IMR-90 (cell line): ENCODE data around the gene CATSPERZ. TPM values are rescaled to one million over a fixed set of nuclear protein-coding genes. Genes with fewer than 3 reads are reported as not detected.

Source experiments
- ATAC-seq: fragments of 200-7000 bp; cut with Tn5 transposase; 2 replicates; pipeline ENCODE4 v1.9.1; 2020; ENCODE audit warnings: low read depth, mild to moderate bottlenecking, moderate library complexity
- BruUV-seq: library from RNA; stranded (reverse); fragments of 400-500 nt; replicated peaks from 2 replicates; lab custom pipeline; 2021; lab: Mats Ljungman, UMichigan
- CTCF ChIA-PET: fragments of 300-600 bp; formaldehyde crosslinking; extraction: SDS; loops from one replicate; lab custom pipeline; 2021; ENCODE audit warnings: antibody characterized with exemption; lab: Yijun Ruan, JAX
- POLR2A ChIA-PET: fragments of 300-600 bp; sonication (Branson Sonifier 250); formaldehyde crosslinking; loops from one replicate; lab custom pipeline; 2022; ENCODE audit warnings: antibody characterized with exemption; ENCODE audit not compliant: unreplicated experiment; lab: Charles Lee
- DNase-seq: peaks from one replicate; pipeline ENCODE4 v3.0.0; 2013
- H2AFZ ChIP-seq: replicated peaks from 2 replicates; pipeline ENCODE3; 2013; ENCODE audit warnings: low read length, mild to moderate bottlenecking; ENCODE audit not compliant: poor library complexity
- H2AK5ac ChIP-seq: 2 replicates; pipeline ENCODE4 v1.6.1; 2013; ENCODE audit warnings: low read depth, low read length, inconsistent platforms
- H2AK9ac ChIP-seq: replicated peaks from 2 replicates; pipeline ENCODE3; 2013; ENCODE audit warnings: mild to moderate bottlenecking, low read depth, low read length, moderate library complexity; ENCODE audit not compliant: poor library complexity
- H2BK120ac ChIP-seq: 2 replicates; pipeline ENCODE4 v1.6.1; 2013; ENCODE audit warnings: low read depth, low read length, inconsistent platforms
- H2BK15ac ChIP-seq: 3 replicates; pipeline ENCODE4 v1.6.1; 2013; ENCODE audit warnings: low read depth, low read length, inconsistent platforms
- H2BK20ac ChIP-seq: 2 replicates; pipeline ENCODE4 v1.6.1; 2013; ENCODE audit warnings: low read depth, mild to moderate bottlenecking, inconsistent platforms, low read length, moderate library complexity
- H2BK5ac ChIP-seq: 2 replicates; pipeline ENCODE4 v1.6.1; 2013; ENCODE audit warnings: mild to moderate bottlenecking, low read depth, low read length, inconsistent platforms; ENCODE audit not compliant: poor library complexity, severe bottlenecking
- H3K14ac ChIP-seq: replicated peaks from 2 replicates; pipeline ENCODE4 v1.6.1; 2013; ENCODE audit warnings: low read depth, low read length, inconsistent platforms
- H3K18ac ChIP-seq: 2 replicates; pipeline ENCODE4 v1.6.1; 2013; ENCODE audit warnings: low read depth, low read length, control low read depth
- H3K23ac ChIP-seq: 2 replicates; pipeline ENCODE4 v1.6.1; 2013; ENCODE audit warnings: low read depth, low read length, inconsistent platforms
- H3K27ac ChIP-seq: 2 replicates; pipeline ENCODE4 v1.5.1; 2013; ENCODE audit warnings: mild to moderate bottlenecking, control low read depth, low read length; ENCODE audit not compliant: insufficient read depth
- H3K27me3 ChIP-seq: 2 replicates; pipeline ENCODE4 v1.6.1; 2013; ENCODE audit warnings: low read length; ENCODE audit not compliant: control insufficient read depth, insufficient read depth
- H3K36me3 ChIP-seq: 2 replicates; pipeline ENCODE4 v1.6.1; 2013; ENCODE audit warnings: low read length, mixed read lengths; ENCODE audit not compliant: control insufficient read depth, insufficient read depth
- H3K4ac ChIP-seq: 2 replicates; pipeline ENCODE4 v1.6.1; 2013; ENCODE audit warnings: low read depth, low read length, inconsistent platforms
- H3K4me1 ChIP-seq: 2 replicates; pipeline ENCODE4 v1.6.1; 2013; ENCODE audit warnings: low read length, mixed read lengths; ENCODE audit not compliant: control insufficient read depth, insufficient read depth
- H3K4me2 ChIP-seq: 2 replicates; pipeline ENCODE4 v1.6.1; 2013; ENCODE audit warnings: low read depth, mild to moderate bottlenecking, control low read depth, low read length, moderate library complexity
- H3K4me3 ChIP-seq: 2 replicates; pipeline ENCODE4 v1.5.1; 2013; ENCODE audit warnings: low read depth, mild to moderate bottlenecking, control low read depth, low read length, moderate library complexity; ENCODE audit not compliant: insufficient read depth
- H3K56ac ChIP-seq: 2 replicates; pipeline ENCODE4 v1.6.1; 2013; ENCODE audit warnings: low read length, inconsistent platforms; ENCODE audit not compliant: insufficient read depth; ENCODE audit errors: extremely low read depth
- H3K79me1 ChIP-seq, 2 experiments: 2 replicates each; pipeline ENCODE4 v1.6.1; 2013; ENCODE audit warnings: low read length in 2 of 2, inconsistent platforms in 1 of 2, low read depth in 1 of 2
- H3K9ac ChIP-seq: 2 replicates; pipeline ENCODE4 v1.6.1; 2013; ENCODE audit warnings: low read depth, low read length, control low read depth
- H3K9me1 ChIP-seq: 2 replicates; pipeline ENCODE4 v1.6.1; 2013; ENCODE audit warnings: low read length, inconsistent platforms; ENCODE audit not compliant: insufficient read depth
- H3K9me3 ChIP-seq: 2 replicates; pipeline ENCODE4 v1.6.1; 2013; ENCODE audit warnings: low read length; ENCODE audit not compliant: control insufficient read depth, insufficient read depth
- H4K20me1 ChIP-seq: 2 replicates; pipeline ENCODE4 v1.6.1; 2013; ENCODE audit warnings: low read length, inconsistent platforms; ENCODE audit not compliant: insufficient read depth
- H4K5ac ChIP-seq: 2 replicates; pipeline ENCODE4 v1.6.1; 2013; ENCODE audit warnings: mild to moderate bottlenecking, low read depth, low read length, control low read depth
- H4K8ac ChIP-seq, 2 experiments: 2 replicates each; pipeline ENCODE4 v1.6.1; 2013; ENCODE audit warnings: low read depth in 2 of 2, low read length in 2 of 2, control low read depth in 1 of 2, inconsistent platforms in 1 of 2
- H4K91ac ChIP-seq: 2 replicates; pipeline ENCODE4 v1.6.1; 2013; ENCODE audit warnings: low read depth, low read length, inconsistent platforms; ENCODE audit not compliant: insufficient read depth
- BHLHE40 ChIP-seq: fragments of 150-350 bp; IDR thresholded peaks from 2 replicates; pipeline ENCODE4 v1.6.1; 2016; ENCODE audit warnings: mild to moderate bottlenecking, low read depth, low read length
- MAFK ChIP-seq: IDR thresholded peaks from 2 replicates; pipeline ENCODE4 v1.6.1; 2012; ENCODE audit warnings: low read depth, low read length, improper control_type of control experiment
- MAZ ChIP-seq: IDR thresholded peaks from 2 replicates; pipeline ENCODE4 v1.6.1; 2012; ENCODE audit warnings: low read depth, mild to moderate bottlenecking, low read length, improper control_type of control experiment, moderate library complexity, borderline replicate concordance
- MXI1 ChIP-seq: IDR thresholded peaks from 2 replicates; pipeline ENCODE4 v1.6.1; 2012; ENCODE audit warnings: low read depth, mild to moderate bottlenecking, low read length, moderate library complexity, borderline replicate concordance
- POLR2A ChIP-seq: IDR thresholded peaks from 2 replicates; pipeline ENCODE4 v1.6.1; 2012; ENCODE audit warnings: mild to moderate bottlenecking, low read depth, low read length
- RAD21 ChIP-seq: IDR thresholded peaks from 2 replicates; pipeline ENCODE4 v1.6.1; 2012; ENCODE audit warnings: low read length, improper control_type of control experiment
- RCOR1 ChIP-seq: IDR thresholded peaks from 2 replicates; pipeline ENCODE4 v1.6.1; 2012; ENCODE audit warnings: mild to moderate bottlenecking, low read length, improper control_type of control experiment; ENCODE audit not compliant: insufficient replicate concordance
- RFX5 ChIP-seq: IDR thresholded peaks from 2 replicates; pipeline ENCODE4 v1.8.0; 2012; ENCODE audit warnings: low read depth, mild to moderate bottlenecking, low read length, moderate library complexity
- WGBS, 2 experiments: methylation state at CpG; one replicate each; pipeline versions ENCODE4 v1.1.5 to v1.1.7; 2013; ENCODE audit warnings: missing lambda C conversion rate in 2 of 2; ENCODE audit not compliant: insufficient read length in 1 of 2; ENCODE audit errors: extremely low coverage in 2 of 2; 5-methylcytosine and 5-hydroxymethylcytosine counted together
- dilution Hi-C: fragments of 300-500 bp; cut with HindIII; formaldehyde crosslinking; loops from one replicate; pipeline ENCODE4 v1.14.3; 2018; ENCODE audit warnings: low sequenced_read_pairs; ENCODE audit not compliant: unreplicated experiment
- in situ Hi-C: fragments of 300-500 bp; cut with MboI; formaldehyde crosslinking; loops from 3 replicates; pipeline ENCODE4 v1.14.3; 2019; ENCODE audit warnings: low sequenced_read_pairs, inconsistent platforms, mixed read lengths
- intact Hi-C: fragments of 100-400 bp; cut with micrococcal nuclease; formaldehyde crosslinking; loops from 2 replicates; pipeline ENCODE4 v1.10.0; 2022
- polyA plus RNA-seq, 3 experiments: library from polyadenylated mRNA; depleted of rRNA; stranded (reverse); fragments of >200 nt; gene quantifications; 2 replicates each; pipeline ENCODE4 v1.2.3, GENCODE V29; 2012; ENCODE audit warnings: low replicate concordance in 1 of 3
- total RNA-seq: library from RNA; depleted of rRNA; stranded (reverse); fragments of >200 nt; gene quantifications from 2 replicates; pipeline ENCODE4 v1.2.3, GENCODE V29; 2012
- TF ChIP-seq, protein P1 (sequence below): fragments of 150-350 bp; IDR thresholded peaks from 2 replicates; pipeline ENCODE4 v1.6.1; 2016; ENCODE audit warnings: low read depth, mild to moderate bottlenecking, low read length, moderate library complexity, borderline replicate concordance

Gene CATSPERZ
- total and polyA plus RNA-seq, 2 of the 4 experiments (the other 2 are of a cell fraction): not detected

DNA sequence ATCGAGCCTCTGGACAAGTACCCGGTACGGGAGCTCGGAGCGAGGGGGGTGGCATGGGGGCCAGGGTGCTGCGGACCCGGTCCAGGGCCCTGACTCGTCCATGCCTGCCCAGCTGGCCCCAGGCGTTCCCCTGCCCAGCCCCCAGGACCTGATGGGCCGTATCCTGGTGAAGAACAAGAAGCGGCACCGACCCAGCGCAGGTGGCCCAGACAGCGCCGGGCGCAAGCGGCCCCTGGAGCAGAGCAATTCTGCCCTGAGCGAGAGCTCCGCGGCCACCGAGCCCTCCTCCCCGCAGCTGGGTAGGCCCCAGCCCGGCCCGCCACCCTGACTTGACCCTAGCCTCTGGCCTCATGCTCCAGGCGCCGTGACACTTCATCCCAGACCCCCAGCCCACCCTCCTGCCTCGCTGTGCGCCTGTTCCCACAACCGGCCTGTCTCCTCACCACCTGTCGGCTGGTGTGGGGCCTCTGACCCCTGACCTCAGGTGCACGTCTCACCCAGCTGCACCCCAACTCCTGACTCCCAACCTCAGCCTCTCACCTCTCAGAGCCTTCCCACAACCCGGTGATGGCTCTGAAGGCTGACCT, 41.1 kb upstream of the CATSPERZ start:
- no peak overlapping the region for H2BK15ac ChIP-seq
- H3K9ac ChIP-seq: no peak overlapping the region
- CTCF ChIA-PET: no interaction called here

More for the DNA sequence above, 41.1 kb upstream of the CATSPERZ start:
- Histone ChIP-seq H3K56ac (no peak overlapping the region), H3K18ac (no peak overlapping the region), H4K91ac (no peak overlapping the region), H3K27me3 (no peaks in the 10 kb centered on the region), H3K4ac (no peak overlapping the region), H3K9me3 (no peaks in the 10 kb centered on the region), H3K27ac (no peak overlapping the region), H3K4me1 (peaks cover 9% of the 10 kb centered on the region), H3K79me1 (peaks cover 7 to 55% of the 10 kb centered on the region in 2 experiments; a peak in 3 of 4 replicates), H4K5ac (no peak overlapping the region), H4K8ac (no peak overlapping the region), H4K20me1 (no peaks in the 10 kb centered on the region), H2AFZ (no peak overlapping the region), H3K4me2 (no peak overlapping the region), H3K23ac (no peak overlapping the region), H3K36me3 (peaks cover 67% of the 10 kb centered on the region), H2BK20ac (no peak overlapping the region), H2BK5ac (no peak overlapping the region), H3K9me1 (0 out of 2 replicates have a peak, but pooled peaks cover 5% of the 10 kb centered on the region), H2AK9ac (no peak overlapping the region), H3K4me3 (no peak overlapping the region), H2AK5ac (no peak overlapping the region), H2BK120ac (no peak overlapping the region), H3K14ac (no peak overlapping the region)
- TF ChIP-seq RFX5 (no peak), BHLHE40 (no peak), MAFK (no peak), RAD21 (no peak), POLR2A (no peak), MXI1 (no peak), MAZ (no peak), RCOR1 (no peak)
- TF ChIP-seq, protein P1, sequence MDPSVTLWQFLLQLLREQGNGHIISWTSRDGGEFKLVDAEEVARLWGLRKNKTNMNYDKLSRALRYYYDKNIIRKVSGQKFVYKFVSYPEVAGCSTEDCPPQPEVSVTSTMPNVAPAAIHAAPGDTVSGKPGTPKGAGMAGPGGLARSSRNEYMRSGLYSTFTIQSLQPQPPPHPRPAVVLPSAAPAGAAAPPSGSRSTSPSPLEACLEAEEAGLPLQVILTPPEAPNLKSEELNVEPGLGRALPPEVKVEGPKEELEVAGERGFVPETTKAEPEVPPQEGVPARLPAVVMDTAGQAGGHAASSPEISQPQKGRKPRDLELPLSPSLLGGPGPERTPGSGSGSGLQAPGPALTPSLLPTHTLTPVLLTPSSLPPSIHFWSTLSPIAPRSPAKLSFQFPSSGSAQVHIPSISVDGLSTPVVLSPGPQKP: no peak
- dilution Hi-C loops: no loop called here
- DNase-seq: no peak
- ATAC-seq: no peak
- intact Hi-C loops: no loop called here
- 94% methylated on average over 24 of the region's 32 CpGs; no CpG with 5 or more reads in 1 of the 2 experiments for WGBS, 2 experiments
- in situ Hi-C loops: no loop called here
- no TSS peak for BruUV-seq
- POLR2A ChIA-PET: no interaction called here
